AG08396 (cell line): ENCODE results near the gene BARX1.
"Not testable (repeated sequence)": the region's sequence is repeated elsewhere in the genome, so short reads cannot be mapped to it uniquely, and the experiment has no call there.

Experiments used
- DNase-seq: peaks from one replicate; pipeline ENCODE4 v3.0.0; 2012; ENCODE audit warnings: low spot score, mixed read lengths

Gene BARX1

GRCh38 chr9:93951655-93952118, 3.5 kb downstream of the BARX1 start:
- no peak for DNase-seq

- peak; percentile 64 for DNase-seq
These were observed 4.2 kb downstream of the BARX1 start for GRCh38 chr9:93950619-93951601.

- DNase-seq, result no peak
These were observed 5.3 kb downstream of the BARX1 start for GRCh38 chr9:93949694-93950449.

DNA sequence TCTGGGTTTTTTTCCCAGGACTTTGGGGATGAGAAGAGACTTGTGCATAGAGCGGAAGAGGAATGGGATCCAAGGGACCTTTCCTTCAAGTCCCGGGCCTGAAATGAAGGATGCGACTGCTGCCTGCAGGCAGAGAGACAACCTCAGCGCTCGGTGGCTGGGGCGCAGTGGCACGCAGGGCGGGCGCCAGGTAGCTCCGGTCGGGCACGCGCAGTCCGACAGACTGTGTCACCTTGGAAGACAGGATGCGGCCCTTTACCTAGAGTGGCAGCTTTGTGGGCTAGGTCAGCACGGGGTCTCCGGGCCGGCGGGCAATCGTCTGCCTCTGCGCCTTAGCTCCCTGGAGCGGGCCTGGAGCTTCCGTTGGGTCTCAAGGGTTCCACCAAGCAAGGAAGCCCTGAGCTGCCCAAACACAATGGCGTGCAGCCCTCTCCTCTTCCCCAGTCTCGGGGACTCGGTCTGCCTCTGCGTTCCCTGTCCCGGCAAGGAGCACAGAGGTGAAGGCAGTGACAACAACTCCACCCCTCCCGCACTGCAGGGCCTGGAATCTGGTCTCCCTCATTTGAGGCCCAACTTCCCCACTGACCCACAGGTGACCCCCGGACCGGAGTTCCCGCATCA, 6.0 kb downstream of the BARX1 start:
- DNase-seq, result no peak

DNA sequence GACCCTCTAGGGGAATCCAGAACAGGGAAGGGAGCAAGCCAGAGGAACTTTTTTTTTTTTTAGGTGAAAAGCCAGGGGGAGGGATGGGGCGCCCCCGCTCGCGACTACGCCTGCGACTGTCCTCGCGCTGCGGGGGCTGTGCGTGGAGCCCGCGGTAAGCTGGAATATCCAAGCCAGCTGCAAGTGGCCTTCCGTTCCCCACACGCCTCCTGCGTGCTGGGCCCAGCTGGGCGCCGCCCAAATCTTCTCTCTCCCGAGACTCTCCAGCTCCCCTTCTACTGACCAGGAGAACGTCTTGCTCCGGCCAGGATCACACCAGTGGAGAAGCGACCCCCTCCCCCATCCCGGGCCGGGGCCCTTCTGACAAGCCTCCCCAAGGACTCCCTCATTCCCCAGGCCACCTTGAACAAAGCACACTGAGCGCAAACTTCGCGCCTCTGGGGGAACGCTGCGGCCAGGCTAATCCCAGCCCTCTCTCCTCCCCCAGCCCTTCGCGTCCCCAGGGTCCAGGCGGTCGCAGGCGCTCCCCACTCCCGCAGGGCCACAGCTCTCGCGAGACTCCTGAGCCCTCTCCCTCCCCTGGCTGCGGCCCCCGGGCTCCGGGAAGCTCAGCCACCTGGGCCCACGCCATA, 6.6 kb downstream of the BARX1 start:
- DNase-seq, result no peak

DNA sequence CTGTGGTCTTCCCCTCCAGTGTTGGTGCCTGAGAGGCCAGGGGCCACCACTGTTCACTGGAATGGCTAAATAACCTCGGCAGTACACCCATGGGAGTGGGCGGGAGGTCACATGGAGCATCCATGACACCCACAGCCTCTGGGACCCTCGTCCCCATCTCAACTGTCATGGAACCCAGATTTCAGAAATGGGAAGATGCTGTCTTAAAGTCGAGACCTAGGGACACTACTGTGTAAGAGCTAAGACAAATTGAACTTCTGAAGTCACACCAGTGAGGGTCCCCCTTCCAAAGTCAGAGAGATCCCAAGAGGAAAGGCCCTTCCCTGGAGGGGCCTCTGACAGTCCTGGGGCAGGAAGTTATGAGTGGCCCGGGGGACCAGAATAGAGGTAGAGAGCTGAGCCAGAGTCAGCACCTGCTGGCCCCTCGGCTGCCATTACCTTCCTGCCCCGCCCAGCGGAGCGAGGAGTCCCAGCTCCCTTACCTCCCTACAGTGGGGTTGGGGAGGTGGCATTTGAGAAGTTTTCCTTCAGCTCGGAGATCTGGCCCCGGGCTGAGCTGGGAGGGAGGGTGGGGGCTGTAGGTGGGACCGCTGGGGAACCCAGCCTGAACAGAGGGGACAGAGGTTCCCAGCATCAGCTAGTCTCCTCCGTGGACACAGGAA, 7.6 kb downstream of the BARX1 start:
- no peak for DNase-seq

GRCh38 chr9:93946338-93946712, 8.8 kb downstream of the BARX1 start:
- DNase-seq, result no peak

DNA sequence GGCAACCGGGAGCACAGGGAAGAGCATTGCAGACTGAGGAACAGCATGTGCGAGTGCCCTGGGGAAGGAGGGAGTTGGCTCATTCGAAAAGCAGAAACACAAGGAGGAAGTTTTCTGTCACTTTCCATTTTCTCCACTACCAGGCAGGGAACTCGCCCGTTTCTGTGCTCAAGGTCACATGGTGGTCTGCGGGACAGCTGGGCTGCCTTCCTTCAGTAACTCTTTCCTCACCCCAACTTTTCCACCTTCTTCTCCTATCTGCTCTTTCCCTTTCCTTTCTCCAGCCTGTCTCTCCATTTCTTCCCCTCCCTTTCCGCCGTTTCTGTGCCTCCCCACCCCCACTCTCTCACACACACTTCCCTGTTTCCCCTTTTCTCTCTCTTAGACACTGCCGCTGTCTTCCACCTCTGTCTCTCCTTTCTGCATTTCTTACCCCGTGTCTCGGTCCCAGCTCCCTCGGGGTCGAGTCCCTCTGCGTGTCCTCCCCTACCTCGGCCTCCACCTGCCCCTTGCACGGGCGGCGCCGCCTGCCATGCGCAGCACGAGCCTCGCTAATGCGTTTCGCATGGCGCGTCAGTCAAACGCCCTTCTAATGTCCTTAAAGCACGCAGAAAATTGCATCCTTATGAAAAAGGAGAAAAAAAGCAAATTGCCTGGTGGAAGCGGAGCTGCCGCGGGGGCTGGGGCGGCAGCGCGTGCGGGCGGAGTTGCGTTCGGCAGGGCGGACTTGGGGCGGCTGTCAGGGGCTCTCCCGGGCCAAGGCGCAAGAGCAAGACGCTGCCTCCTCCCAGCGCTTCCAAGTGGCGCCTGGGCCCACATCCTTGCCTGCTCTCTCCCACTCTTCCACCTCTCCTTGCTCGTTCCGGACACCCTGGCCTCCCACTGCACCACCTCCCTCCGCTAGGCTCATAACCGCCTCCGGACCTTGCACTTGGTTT, 9.5 kb downstream of the BARX1 start:
- no peak for DNase-seq

GRCh38 chr9:93944011-93944410, 11.1 kb downstream of the BARX1 start:
- DNase-seq, result no peak

DNA sequence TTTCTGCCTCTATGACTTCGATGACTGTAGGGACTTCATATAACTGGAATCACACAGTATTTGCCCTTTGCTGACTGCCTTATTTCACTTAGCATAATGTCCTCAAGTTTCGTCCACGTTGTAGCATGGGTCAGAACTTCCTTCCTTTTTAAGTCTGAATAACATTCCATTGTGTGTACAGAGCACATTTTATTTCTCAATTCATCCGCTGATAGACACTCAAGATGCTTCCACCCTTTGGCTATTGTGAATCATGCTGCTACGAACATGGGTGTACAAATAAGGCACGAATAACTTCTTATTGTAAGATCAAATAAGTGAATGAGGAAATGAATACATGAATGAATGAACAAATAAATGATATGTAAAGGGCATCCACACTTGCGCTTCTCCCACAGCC, 13.0 kb downstream of the BARX1 start:
- DNase-seq, result no peak

- no peak for DNase-seq
These were observed 13.7 kb downstream of the BARX1 start for GRCh38 chr9:93941493-93941892.

- DNase-seq, result no peak
These were observed 14.2 kb downstream of the BARX1 start for GRCh38 chr9:93940951-93941350.

DNA sequence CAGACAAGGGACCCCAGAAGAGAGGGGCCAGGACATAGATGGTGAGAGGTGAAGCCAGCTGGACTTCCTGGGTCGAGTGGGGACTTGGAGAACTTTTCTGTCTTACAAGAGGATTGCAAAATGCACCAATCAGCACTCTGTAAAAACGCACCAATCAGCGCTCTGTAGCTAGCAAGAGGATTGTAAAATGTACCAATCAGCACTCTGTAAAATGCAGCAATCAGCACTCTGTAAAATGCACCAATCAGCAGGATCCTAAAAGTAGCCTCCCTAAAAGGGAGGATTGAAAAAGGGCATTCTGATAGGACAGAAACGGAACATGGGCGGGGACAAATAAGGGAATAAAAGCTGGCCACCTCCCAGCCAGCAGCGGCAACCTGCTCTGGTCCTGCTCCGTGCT, 15.6 kb downstream of the BARX1 start:
- not testable (repeated sequence) for DNase-seq

DNA sequence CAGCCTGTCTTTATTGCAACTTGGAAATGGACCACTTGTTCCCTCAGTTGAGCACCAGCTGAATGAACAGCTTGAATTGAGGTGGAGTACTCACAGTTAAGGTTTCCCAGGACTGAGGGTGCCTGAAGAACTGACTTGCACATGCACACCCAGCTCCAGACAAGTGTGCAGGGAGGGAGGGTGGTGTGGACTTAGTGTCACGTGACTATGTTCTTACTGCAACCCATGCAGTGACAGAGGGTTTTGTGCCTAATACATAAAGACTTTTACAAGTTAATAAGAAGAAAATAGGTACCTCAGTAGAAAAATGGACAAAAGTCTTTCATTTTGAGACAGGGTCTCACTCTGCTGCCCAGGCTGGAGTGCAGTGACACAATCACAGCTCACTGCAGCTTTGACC, 18.0 kb downstream of the BARX1 start:
- DNase-seq, result no peak

DNA sequence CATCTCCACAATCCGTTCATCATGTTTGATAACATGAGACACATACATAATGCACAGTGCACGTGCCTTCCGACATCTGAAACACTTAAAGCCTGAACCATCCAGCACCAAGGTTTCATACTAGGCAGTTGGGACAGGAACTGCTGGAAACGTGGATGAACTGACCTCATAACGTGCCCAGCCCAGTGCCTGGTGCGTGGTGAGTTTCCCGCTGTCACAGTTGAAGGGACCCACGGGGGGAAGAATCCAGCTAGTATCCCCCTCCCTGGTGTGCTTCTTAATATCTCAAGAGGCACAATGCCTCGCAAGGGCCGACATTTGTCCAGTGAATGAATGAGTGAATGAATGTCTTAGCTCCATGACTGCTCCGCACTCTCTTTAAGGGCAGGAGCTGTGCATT, 23.2 kb downstream of the BARX1 start:
- no peak for DNase-seq

DNA sequence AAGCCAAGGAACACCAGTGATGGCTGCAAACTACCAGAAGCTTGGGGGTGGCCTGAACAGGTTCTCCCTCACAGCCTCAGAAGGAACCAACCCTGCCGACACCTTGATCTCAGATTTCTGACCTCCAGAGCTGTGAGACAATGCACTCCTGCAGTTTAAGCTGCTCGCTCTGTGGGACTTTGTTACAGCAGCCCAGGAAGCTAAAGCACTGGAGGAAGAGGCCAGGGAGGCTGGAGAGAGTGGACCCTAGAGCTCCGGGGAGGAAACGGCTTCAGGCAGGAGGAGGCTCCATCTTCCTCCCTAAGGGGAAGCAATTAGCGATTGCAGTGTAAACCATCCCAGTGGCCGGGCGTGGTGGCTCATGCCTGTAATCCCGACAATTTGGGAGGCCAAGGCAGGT, 25.1 kb downstream of the BARX1 start:
- DNase-seq, result no peak

DNA sequence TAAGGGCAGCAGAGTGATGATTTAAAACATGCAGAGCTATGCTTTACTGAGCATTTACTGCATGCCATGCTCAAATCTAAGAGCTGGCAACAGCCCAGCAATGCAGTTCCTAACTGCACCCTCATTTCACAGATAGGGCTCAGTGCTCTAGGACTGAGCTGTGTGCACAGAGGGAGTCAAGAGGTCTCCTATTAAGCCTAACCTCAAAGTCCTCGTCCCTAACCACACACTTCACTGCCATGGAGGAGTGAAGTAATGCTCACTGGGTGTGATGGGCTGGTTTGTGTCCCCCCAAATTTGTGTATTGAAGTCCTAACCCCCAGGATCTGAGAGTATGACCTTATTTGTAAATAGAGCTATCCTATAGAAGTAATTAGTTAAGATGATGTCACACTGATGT, 25.9 kb downstream of the BARX1 start:
- no peak for DNase-seq

DNA sequence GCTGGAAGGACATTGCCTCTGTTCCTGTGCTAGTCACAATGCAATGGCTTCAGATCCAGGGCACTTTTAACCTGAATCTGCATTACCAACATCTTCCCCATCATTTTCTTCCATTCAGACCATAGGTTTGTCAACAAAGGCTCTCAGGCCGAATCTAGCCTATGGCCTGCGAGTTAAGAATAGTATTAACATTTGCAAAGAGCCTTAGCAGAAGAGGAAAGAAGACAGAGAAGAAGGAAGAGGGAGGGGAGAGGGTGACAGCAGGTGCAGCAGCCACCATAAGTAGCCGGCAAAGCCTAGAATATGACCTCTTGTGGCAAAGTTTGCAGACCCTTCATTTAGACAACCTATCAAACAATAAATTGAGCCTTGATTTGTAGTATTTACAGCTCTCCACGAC, 32.6 kb downstream of the BARX1 start:
- DNase-seq, result no peak

- no peak for DNase-seq
These were observed 34.9 kb downstream of the BARX1 start for GRCh38 chr9:93920131-93920800.

GRCh38 chr9:93918061-93918460, 37.1 kb downstream of the BARX1 start:
- DNase-seq, result no peak
